Measurements from ENCODE around the gene TTLL4. TPM values are rescaled to one million over a fixed set of nuclear protein-coding genes. Genes with fewer than 3 reads are reported as not detected.

TTLL4 gene
- total RNA-seq, 1 donor from 2014 or later = 30.0 TPM

DNA sequence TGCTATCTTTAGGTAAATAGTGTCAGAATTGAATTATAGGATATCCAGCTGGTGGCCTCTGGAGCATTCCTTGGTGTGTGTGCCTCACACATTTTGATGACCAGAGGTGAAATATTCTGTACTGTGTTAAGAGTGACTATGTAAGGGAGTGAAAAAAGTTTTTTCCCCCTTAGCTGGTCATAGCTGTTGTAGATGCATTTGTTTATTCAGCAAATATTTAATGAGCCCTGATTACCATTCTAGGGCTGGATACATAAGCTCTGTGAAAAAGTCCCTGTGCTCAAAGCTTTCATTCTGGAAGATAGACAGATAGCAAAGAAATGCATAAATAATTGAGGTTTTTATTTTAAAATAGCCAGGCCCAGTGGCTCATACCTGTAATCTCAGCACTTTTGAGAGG, 10.9 kb downstream of the TTLL4 start:
- ATAC-seq = no peak
- H3K27me3 ChIP-seq (ENCODE audit: low read depth) = no peaks in the 10 kb centered on the region
- peaks cover 10% of the 10 kb centered on the region for H3K9me3 ChIP-seq
- no peak overlapping the region for H3K27ac ChIP-seq
- peaks cover 16% of the 10 kb centered on the region for H3K4me1 ChIP-seq
- intact Hi-C loops (cut with DNase I) = no loop called here
- no peak for DNase-seq
- no peak overlapping the region for H3K4me3 ChIP-seq
- H3K36me3 ChIP-seq = no peaks in the 10 kb centered on the region
- TF ChIP-seq, protein P1, sequence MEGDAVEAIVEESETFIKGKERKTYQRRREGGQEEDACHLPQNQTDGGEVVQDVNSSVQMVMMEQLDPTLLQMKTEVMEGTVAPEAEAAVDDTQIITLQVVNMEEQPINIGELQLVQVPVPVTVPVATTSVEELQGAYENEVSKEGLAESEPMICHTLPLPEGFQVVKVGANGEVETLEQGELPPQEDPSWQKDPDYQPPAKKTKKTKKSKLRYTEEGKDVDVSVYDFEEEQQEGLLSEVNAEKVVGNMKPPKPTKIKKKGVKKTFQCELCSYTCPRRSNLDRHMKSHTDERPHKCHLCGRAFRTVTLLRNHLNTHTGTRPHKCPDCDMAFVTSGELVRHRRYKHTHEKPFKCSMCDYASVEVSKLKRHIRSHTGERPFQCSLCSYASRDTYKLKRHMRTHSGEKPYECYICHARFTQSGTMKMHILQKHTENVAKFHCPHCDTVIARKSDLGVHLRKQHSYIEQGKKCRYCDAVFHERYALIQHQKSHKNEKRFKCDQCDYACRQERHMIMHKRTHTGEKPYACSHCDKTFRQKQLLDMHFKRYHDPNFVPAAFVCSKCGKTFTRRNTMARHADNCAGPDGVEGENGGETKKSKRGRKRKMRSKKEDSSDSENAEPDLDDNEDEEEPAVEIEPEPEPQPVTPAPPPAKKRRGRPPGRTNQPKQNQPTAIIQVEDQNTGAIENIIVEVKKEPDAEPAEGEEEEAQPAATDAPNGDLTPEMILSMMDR (IDR thresholded peaks at IDR 0.05) = no peak

DNA sequence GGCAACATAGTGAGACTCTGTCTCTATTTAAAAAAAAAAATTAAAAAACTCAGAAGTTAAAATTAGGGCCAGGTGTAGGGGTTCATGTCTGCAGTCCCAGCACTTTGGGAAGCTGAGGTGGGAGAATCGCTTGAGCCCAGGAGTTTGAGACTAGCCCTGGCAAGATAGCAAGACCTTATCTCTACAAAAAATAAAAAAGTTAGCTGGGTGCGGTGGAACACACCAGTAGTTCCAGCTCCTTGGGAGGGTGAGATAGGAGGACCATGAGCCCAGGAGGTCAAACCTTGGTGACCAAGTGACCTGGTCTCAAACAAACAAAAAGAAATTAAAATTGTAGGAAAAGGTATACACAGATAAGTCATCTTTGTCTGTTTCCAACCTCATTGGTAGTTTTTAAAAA, 11.3 kb downstream of the TTLL4 start:
- no peak for DNase-seq
- Histone ChIP-seq H3K9me3 (peaks cover 14% of the 10 kb centered on the region), H3K4me1 (peaks cover 12% of the 10 kb centered on the region), H3K27me3 (ENCODE audit: low read depth) (no peaks in the 10 kb centered on the region), H3K27ac (no peak overlapping the region), H3K4me3 (no peak overlapping the region), H3K36me3 (no peaks in the 10 kb centered on the region)
- intact Hi-C loops (cut with DNase I) = no loop called here
- TF ChIP-seq, protein P1 (IDR thresholded peaks at IDR 0.05) = no peak
- ATAC-seq = no peak

DNA sequence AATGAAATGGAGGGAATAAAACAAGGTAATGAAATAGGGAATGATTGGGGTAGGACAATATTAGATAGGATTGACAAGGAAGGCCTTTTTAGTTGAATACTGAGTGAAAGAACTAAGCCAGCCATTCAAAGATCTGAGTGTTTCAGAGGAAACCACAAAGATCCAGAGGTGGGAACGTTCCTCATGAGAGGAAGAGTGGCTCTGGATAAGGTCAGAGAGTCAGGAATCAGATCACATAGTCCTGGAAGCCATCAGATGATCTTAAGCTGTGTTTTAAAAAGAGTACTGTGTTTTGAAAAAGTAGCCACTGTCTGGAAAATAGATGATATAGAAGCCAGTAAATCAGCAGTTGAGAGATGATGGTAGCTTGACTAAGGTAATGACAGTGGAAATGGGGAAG, 11.8 kb downstream of the TTLL4 start:
- ATAC-seq = no peak
- Histone ChIP-seq H3K4me3 (no peak overlapping the region), H3K27ac (no peak overlapping the region), H3K27me3 (ENCODE audit: low read depth) (no peaks in the 10 kb centered on the region), H3K36me3 (no peaks in the 10 kb centered on the region), H3K4me1 (peaks cover 7% of the 10 kb centered on the region), H3K9me3 (peaks cover 18% of the 10 kb centered on the region)
- intact Hi-C loops (cut with DNase I) = no loop called here
- DNase-seq = no peak
- TF ChIP-seq, protein P1 (IDR thresholded peaks at IDR 0.05) = no peak

DNA sequence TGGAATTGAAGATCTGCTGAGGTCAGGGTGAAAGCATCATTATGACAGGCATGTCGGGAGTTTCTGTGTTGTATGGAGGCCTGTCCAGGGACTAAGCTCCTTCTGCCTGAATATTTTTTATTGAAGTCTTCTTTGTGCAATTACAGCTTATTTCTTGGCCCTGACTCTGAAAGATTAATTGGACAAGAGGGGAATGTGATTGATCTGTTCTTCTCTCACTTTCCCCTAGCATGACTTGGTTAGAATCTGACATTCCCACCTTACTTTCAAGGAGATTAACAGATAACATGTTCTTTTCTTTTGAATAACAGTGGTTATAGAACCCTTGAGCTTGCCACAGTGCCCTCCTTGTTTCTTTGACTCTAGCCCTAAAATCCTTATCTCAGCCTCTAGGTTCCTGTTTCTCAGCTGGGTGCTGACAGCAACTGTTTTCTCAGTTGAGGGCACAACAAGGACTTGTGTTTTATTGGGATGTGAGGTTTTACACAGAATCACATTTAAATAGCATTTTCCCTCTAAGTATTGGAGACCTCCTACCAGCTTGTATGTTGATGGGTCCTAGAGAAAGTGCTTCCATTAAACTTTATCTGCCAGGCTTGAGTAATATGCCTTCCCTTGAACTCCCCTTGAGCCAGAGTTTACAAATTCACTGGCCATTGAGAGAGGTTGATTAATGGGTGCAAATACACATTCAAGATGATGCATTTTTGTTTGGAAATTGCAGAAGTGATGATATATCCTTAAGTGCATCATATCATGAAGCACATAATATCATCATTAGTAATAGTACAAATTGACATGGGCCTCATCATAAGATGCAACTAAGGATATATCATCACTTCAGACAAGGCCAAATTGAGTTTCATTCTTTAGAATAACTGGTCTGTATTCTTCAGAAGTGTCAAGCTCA, 12.5 kb downstream of the TTLL4 start:
- DNase-seq (no peak), ATAC-seq (no peak)
- H3K4me3 ChIP-seq = no peak overlapping the region
- H3K36me3 ChIP-seq = no peaks in the 10 kb centered on the region
- intact Hi-C loops (cut with DNase I) = no loop called here
- H3K27ac ChIP-seq = no peak overlapping the region
- TF ChIP-seq, protein P1 (IDR thresholded peaks at IDR 0.05) = no peak
- peaks cover 6% of the 10 kb centered on the region for H3K4me1 ChIP-seq
- H3K9me3 ChIP-seq = peaks cover 23% of the 10 kb centered on the region
- H3K27me3 ChIP-seq (ENCODE audit: low read depth) = no peaks in the 10 kb centered on the region

DNA sequence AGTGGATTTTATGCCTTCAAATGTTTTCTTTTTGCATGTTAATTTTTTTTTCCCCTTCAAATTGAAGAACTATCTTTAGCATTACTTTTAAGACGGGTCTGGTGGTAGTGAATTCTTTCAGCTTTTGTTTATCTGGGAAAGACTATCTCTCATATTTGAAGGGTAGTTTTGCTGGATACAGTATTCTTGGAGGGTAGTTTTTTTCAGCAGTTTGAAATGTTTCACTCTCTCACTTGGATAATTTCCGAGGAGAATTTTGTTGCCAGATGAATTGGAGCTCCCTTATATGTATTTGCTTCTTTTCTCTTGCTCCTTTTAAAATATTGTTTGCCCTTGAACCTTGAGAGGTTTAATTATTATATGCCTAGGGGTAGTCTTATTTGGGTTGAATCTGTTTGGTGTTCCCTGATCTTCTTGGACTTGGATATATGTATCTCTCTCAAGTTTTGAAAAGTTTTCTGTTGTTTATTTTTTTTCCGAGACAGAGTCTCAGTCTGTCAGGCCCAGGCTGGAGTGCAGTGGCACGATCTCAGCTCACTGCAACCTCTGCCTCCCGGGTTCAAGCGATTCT, 15.5 kb downstream of the TTLL4 start:
- no peak for DNase-seq
- intact Hi-C loops (cut with DNase I) = no loop called here

More for the DNA sequence above, 15.5 kb downstream of the TTLL4 start:
- H3K36me3 ChIP-seq = no peaks in the 10 kb centered on the region
- no peak for ATAC-seq
- TF ChIP-seq, protein P1 (IDR thresholded peaks at IDR 0.05) = no peak
- H3K27ac ChIP-seq = no peak overlapping the region
- no peak overlapping the region for H3K4me3 ChIP-seq
- peaks cover 23% of the 10 kb centered on the region for H3K9me3 ChIP-seq
- H3K4me1 ChIP-seq = peaks cover 6% of the 10 kb centered on the region
- no peaks in the 10 kb centered on the region for H3K27me3 ChIP-seq (ENCODE audit: low read depth)

Data from lower lobe of right lung (tissue), 2 donors.